ENCODE data around the gene GCC2. TPM values are rescaled to one million over a fixed set of nuclear protein-coding genes. Genes with fewer than 3 reads are reported as not detected.

Gene GCC2
- total RNA-seq, result 10 to 100 TPM; 20.8 to 33.6 (median 23.0) TPM

- intact Hi-C loops (cut with DNase I), result no loop called here
Measured at GRCh38 chr2:108448678-108449409, at the start of gene GCC2. TSS of gene GCC2 (plus strand) at chr2:108449206. CDS start at chr2:108449275, 69 bp downstream.

GRCh38 chr2:108399479-108399878 lies 49.5 kb upstream of the GCC2 start:
- 86% methylated on average over 2 of the region's 2 CpGs for WGBS
- no peaks in the 10 kb centered on the region for H3K36me3 ChIP-seq
- no peak overlapping the region for H3K4me3 ChIP-seq
- DNase-seq (ENCODE audit: extremely low spot score), result no peak
- H3K9me3 ChIP-seq, result peaks cover 0 to 21% (median 14%) of the 10 kb centered on the region in 4 donors
- H3K4me1 ChIP-seq, result no peaks in the 10 kb centered on the region
- no peak for TF ChIP-seq EP300 (IDR thresholded peaks at IDR 0.05)
- TF ChIP-seq POLR2A (IDR thresholded peaks at IDR 0.05; ENCODE audit: low read depth), result no peak
- no peak for TF ChIP-seq POLR2AphosphoS5 (IDR thresholded peaks at IDR 0.05)
- no peak for TF ChIP-seq CTCF (IDR thresholded peaks at IDR 0.05)
- intact Hi-C loops (cut with DNase I), result no loop called here
- H3K27me3 ChIP-seq, result no peaks in the 10 kb centered on the region
- H3K27ac ChIP-seq (replicated peaks in 1 of 4), result no peak overlapping the region

More at GRCh38 chr2:108448678-108449409, at the start of gene GCC2:
- H3K4me1 ChIP-seq, result peaks cover 11 to 19% (median 16%) of the 10 kb centered on the region in 4 donors
- peak within 1 kb of the TSS; percentile 89 to 92 (median 90) for H3K27ac ChIP-seq (replicated peaks in 1 of 4)
- peaks cover 12 to 23% (median 21%) of the 10 kb centered on the region in 4 donors for H3K36me3 ChIP-seq
- H3K9me3 ChIP-seq, result no peaks in the 10 kb centered on the region
- peak; percentile 99 for DNase-seq (ENCODE audit: extremely low spot score)
- TF ChIP-seq POLR2A (IDR thresholded peaks at IDR 0.05; ENCODE audit: low read depth) (peak; percentile 43), POLR2AphosphoS5 (IDR thresholded peaks at IDR 0.05) (peak; percentile 95 to 96), CTCF (IDR thresholded peaks at IDR 0.05) (no peak), EP300 (IDR thresholded peaks at IDR 0.05) (no peak)
- H3K27me3 ChIP-seq, result no peaks in the 10 kb centered on the region
- H3K4me3 ChIP-seq, result peak within 1 kb of the TSS; percentile 85
- WGBS, result 0% methylated on average over 3 of the region's 55 CpGs

GRCh38 chr2:108401800-108402199 lies 47.2 kb upstream of the GCC2 start:
- 83% methylated on average over 3 of the region's 3 CpGs for WGBS
- no peak overlapping the region for H3K4me3 ChIP-seq
- TF ChIP-seq POLR2AphosphoS5 (IDR thresholded peaks at IDR 0.05) (no peak), POLR2A (IDR thresholded peaks at IDR 0.05; ENCODE audit: low read depth) (no peak), EP300 (IDR thresholded peaks at IDR 0.05) (no peak), CTCF (IDR thresholded peaks at IDR 0.05) (no peak)
- H3K9me3 ChIP-seq, result peaks cover 0 to 31% (median 20%) of the 10 kb centered on the region in 4 donors
- H3K36me3 ChIP-seq, result no peaks in the 10 kb centered on the region
- no peaks in the 10 kb centered on the region for H3K4me1 ChIP-seq
- DNase-seq (ENCODE audit: extremely low spot score), result no peak
- intact Hi-C loops (cut with DNase I), result no loop called here
- no peaks in the 10 kb centered on the region for H3K27me3 ChIP-seq
- no peak overlapping the region for H3K27ac ChIP-seq (replicated peaks in 1 of 4)

GRCh38 chr2:108403494-108403893 lies 45.5 kb upstream of the GCC2 start:
- Histone ChIP-seq H3K4me3 (no peak overlapping the region), H3K9me3 (peaks cover 0 to 29% (median 19%) of the 10 kb centered on the region in 4 donors), H3K27me3 (no peaks in the 10 kb centered on the region), H3K27ac (replicated peaks in 1 of 4) (no peak overlapping the region), H3K4me1 (no peaks in the 10 kb centered on the region), H3K36me3 (no peaks in the 10 kb centered on the region)
- intact Hi-C loops (cut with DNase I), result no loop called here
- no peak for DNase-seq (ENCODE audit: extremely low spot score)
- 73% methylated on average over 6 of the region's 7 CpGs for WGBS
- TF ChIP-seq CTCF (IDR thresholded peaks at IDR 0.05), result no peak
- TF ChIP-seq POLR2AphosphoS5 (IDR thresholded peaks at IDR 0.05), result no peak
- TF ChIP-seq EP300 (IDR thresholded peaks at IDR 0.05), result no peak
- TF ChIP-seq POLR2A (IDR thresholded peaks at IDR 0.05; ENCODE audit: low read depth), result no peak
